ENCODE results near the gene TUSC2. TPM values are rescaled to one million over a fixed set of nuclear protein-coding genes. Genes with fewer than 3 reads are reported as not detected.

TUSC2 gene
- total RNA-seq, 1 donor from 2014 or later: 41.4 TPM

- H3K9me3 Mint-ChIP-seq (ENCODE audit: unreplicated experiment): no peaks in the 10 kb centered on the region
- Histone ChIP-seq H3K9ac (ENCODE audit: low read length) (no peak overlapping the region), H3K36me3 (ENCODE audit: insufficient read depth, low read length) (peaks cover 4% of the 10 kb centered on the region), H3K4me1 (ENCODE audit: insufficient read depth, low read length) (peaks cover 22% of the 10 kb centered on the region), H3K79me2 (ENCODE audit: insufficient read depth, low read length) (peaks cover 38% of the 10 kb centered on the region), H3K4me2 (ENCODE audit: low read length) (no peak overlapping the region), H3K9me3 (ENCODE audit: insufficient read depth, low read depth, low read length) (no peaks in the 10 kb centered on the region), H2AFZ (ENCODE audit: low read depth, low read length) (no peak overlapping the region), H3K27ac (ENCODE audit: low read depth, low read length) (no peak overlapping the region), H3K4me3 (ENCODE audit: insufficient read depth, low read depth, low read length) (no peak overlapping the region), H3K27me3 (ENCODE audit: insufficient read depth, low read length) (no peaks in the 10 kb centered on the region), H4K20me1 (ENCODE audit: insufficient read depth, low read length) (peaks cover 7% of the 10 kb centered on the region)
- no peak overlapping the region for H3K27ac Mint-ChIP-seq (ENCODE audit: unreplicated experiment)
- FAIRE-seq (no peak), DNase-seq (ENCODE audit: low read depth) (no peak)
- H3K36me3 Mint-ChIP-seq (ENCODE audit: low read depth, unreplicated experiment): no peaks in the 10 kb centered on the region
- no peaks in the 10 kb centered on the region for H3K27me3 Mint-ChIP-seq (ENCODE audit: low read depth, unreplicated experiment)
- H3K4me1 Mint-ChIP-seq (ENCODE audit: low read depth, unreplicated experiment): peaks cover 11% of the 10 kb centered on the region
- H3K4me3 Mint-ChIP-seq (ENCODE audit: unreplicated experiment): peak overlapping the region; percentile 34
- TF ChIP-seq, protein P1, sequence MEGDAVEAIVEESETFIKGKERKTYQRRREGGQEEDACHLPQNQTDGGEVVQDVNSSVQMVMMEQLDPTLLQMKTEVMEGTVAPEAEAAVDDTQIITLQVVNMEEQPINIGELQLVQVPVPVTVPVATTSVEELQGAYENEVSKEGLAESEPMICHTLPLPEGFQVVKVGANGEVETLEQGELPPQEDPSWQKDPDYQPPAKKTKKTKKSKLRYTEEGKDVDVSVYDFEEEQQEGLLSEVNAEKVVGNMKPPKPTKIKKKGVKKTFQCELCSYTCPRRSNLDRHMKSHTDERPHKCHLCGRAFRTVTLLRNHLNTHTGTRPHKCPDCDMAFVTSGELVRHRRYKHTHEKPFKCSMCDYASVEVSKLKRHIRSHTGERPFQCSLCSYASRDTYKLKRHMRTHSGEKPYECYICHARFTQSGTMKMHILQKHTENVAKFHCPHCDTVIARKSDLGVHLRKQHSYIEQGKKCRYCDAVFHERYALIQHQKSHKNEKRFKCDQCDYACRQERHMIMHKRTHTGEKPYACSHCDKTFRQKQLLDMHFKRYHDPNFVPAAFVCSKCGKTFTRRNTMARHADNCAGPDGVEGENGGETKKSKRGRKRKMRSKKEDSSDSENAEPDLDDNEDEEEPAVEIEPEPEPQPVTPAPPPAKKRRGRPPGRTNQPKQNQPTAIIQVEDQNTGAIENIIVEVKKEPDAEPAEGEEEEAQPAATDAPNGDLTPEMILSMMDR (IDR thresholded peaks at IDR 0.05; ENCODE audit: insufficient read depth, low read depth, low read length): no peak
- no peak for TF ChIP-seq EZH2 (IDR thresholded peaks at IDR 0.05; ENCODE audit: insufficient read depth, low read length)
These were observed 33.9 kb downstream of the TUSC2 start for GRCh38 chr3:50294089-50294488.

DNA sequence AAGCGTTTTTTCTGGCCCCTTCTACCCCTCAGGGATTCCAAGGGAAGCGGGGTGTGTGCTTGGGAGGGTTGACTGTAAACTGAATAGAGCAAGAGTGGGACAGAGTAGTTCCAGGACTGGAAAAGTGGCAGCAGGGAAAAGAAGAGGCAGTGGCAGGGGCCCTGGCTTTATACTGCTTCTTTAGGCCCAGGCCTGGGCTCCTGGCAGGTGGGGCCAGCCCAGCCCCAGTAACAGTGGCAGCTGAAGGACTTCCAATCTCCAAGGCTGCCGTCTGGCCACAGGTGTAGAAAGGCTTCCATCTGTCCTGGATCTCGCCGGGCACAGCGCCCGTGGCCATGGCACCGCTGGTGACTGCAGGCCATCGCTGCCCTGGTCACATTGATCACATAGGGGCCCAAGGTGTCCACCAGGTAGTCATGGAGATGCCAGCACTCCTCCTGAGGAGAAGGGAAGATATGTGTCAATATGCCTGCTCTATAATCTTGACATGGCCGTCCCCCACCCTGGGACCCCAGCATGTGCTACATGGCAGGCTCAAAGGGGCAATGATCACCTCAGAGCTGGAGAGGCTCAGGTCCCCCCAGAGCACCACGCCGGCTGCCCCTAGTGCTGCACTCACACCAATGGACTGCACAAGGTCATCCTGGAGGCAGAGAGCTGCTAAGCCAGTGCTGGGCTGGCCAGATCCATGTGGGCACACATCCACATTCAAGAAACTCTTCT lies 34.8 kb downstream of the TUSC2 start:
- Mint-ChIP-seq H3K27me3 (ENCODE audit: low read depth, unreplicated experiment) (no peaks in the 10 kb centered on the region), H3K27ac (ENCODE audit: unreplicated experiment) (peak overlapping the region; percentile 89), H3K36me3 (ENCODE audit: low read depth, unreplicated experiment) (no peaks in the 10 kb centered on the region), H3K9me3 (ENCODE audit: unreplicated experiment) (no peaks in the 10 kb centered on the region), H3K4me1 (ENCODE audit: low read depth, unreplicated experiment) (peaks cover 11% of the 10 kb centered on the region), H3K4me3 (ENCODE audit: unreplicated experiment) (peak overlapping the region; percentile 80)
- Histone ChIP-seq H3K27ac (ENCODE audit: low read depth, low read length) (no peak overlapping the region), H2AFZ (ENCODE audit: low read depth, low read length) (peak overlapping the region; percentile 58), H3K4me1 (ENCODE audit: insufficient read depth, low read length) (peaks cover 16% of the 10 kb centered on the region), H3K27me3 (ENCODE audit: insufficient read depth, low read length) (no peaks in the 10 kb centered on the region), H4K20me1 (ENCODE audit: insufficient read depth, low read length) (peaks cover 7% of the 10 kb centered on the region), H3K4me2 (ENCODE audit: low read length) (peak overlapping the region; percentile 99), H3K9ac (ENCODE audit: low read length) (peak overlapping the region; percentile 95), H3K36me3 (ENCODE audit: insufficient read depth, low read length) (peaks cover 12% of the 10 kb centered on the region), H3K79me2 (ENCODE audit: insufficient read depth, low read length) (peaks cover 39% of the 10 kb centered on the region), H3K4me3 (ENCODE audit: insufficient read depth, low read depth, low read length) (no peak overlapping the region), H3K9me3 (ENCODE audit: insufficient read depth, low read depth, low read length) (no peaks in the 10 kb centered on the region)
- DNase-seq (ENCODE audit: low read depth) (no peak), FAIRE-seq (no peak)
- no peak for TF ChIP-seq EZH2 (IDR thresholded peaks at IDR 0.05; ENCODE audit: insufficient read depth, low read length)
- TF ChIP-seq, protein P1 (IDR thresholded peaks at IDR 0.05; ENCODE audit: insufficient read depth, low read depth, low read length): no peak
